ENCODE data around the gene TMA7B.

DNA sequence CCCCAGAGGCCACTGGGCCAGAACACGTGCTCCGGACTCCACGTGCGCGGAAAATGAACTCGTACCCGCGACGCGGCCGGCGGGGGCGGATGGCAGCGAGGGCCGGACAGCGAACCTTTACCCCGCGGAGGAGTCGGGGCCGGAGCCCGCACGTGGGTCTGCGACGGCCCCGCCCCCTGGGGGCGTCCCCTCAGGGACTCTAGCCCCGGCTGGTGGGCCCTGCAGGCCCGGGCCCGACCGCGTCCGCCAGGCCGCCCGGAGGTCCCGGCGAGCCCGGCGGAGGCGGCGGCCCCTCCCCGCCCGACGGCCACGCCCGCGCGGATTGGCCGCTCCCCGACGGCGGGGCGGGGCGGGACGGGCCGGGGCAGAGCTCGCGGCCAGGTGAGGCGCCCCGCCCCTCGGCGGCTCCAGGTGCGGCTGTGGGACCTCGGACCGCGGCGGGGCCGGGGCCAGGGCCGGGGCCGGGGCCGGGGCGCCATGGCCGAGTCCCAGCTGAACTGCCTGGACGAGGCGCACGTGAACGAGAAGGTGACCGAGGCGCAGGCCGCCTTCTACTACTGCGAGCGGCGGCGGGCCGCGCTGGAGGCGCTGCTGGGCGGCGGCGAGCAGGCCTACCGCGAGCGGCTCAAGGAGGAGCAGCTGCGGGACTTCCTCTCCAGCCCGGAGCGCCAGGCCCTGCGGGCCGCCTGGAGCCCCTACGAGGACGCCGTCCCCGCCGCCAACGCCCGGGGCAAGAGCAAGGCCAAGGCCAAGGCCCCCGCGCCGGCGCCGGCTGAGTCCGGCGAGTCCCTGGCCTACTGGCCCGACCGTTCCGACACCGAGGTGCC, 34.6 kb downstream of the TMA7B start, which contains the start of gene FAM83F:
- TF ChIP-seq GATA2 (IDR thresholded peaks at IDR 0.05; ENCODE audit: low read depth, low read length) (no peak), GATA3 (IDR thresholded peaks at IDR 0.05; ENCODE audit: low read depth, low read length) (no peak)

Data from SH-SY5Y (cell line).